Mucosa of rectum (tissue), 2 donors: ENCODE data around the gene IZUMO2.
"Not testable (repeated sequence)": the region's sequence is repeated elsewhere in the genome, so short reads cannot be mapped to it uniquely, and the experiment has no call there.

ENCODE experiments used
- H3K27ac ChIP-seq, 2 donors: one replicate each; pipeline ENCODE4 v1.7.0; 2013; ENCODE audit warnings: inconsistent platforms in 2 of 2, low read depth in 2 of 2, low read length in 2 of 2
- H3K27me3 ChIP-seq, 2 donors: one replicate each; pipeline ENCODE4 v1.7.0; 2013; ENCODE audit warnings: low read length in 2 of 2; ENCODE audit not compliant: control insufficient read depth in 2 of 2, insufficient read depth in 2 of 2
- H3K36me3 ChIP-seq, 2 donors: one replicate each; pipeline ENCODE4 v1.7.0; 2013; ENCODE audit warnings: low read length in 2 of 2; ENCODE audit not compliant: control insufficient read depth in 2 of 2, insufficient read depth in 2 of 2
- H3K4me1 ChIP-seq, 2 donors: one replicate each; pipeline ENCODE4 v1.7.0; 2013; ENCODE audit warnings: low read length in 2 of 2, mild to moderate bottlenecking in 1 of 2; ENCODE audit not compliant: control insufficient read depth in 2 of 2, insufficient read depth in 2 of 2
- H3K4me3 ChIP-seq, 2 donors: one replicate each; pipeline ENCODE4 v1.7.0; 2013; ENCODE audit warnings: low read length in 2 of 2
- H3K9ac ChIP-seq, 2 donors: one replicate each; pipeline ENCODE4 v1.7.0; 2013; ENCODE audit warnings: low read length in 2 of 2, low read depth in 1 of 2, mild to moderate bottlenecking in 1 of 2
- H3K9me3 ChIP-seq, 2 donors: one replicate each; pipeline ENCODE4 v1.7.0; 2013; ENCODE audit warnings: low read length in 2 of 2; ENCODE audit not compliant: control insufficient read depth in 2 of 2
- donor health status: healthy.
- donor health status: Normal muscosa, but diverticular disease.

IZUMO2 gene

DNA sequence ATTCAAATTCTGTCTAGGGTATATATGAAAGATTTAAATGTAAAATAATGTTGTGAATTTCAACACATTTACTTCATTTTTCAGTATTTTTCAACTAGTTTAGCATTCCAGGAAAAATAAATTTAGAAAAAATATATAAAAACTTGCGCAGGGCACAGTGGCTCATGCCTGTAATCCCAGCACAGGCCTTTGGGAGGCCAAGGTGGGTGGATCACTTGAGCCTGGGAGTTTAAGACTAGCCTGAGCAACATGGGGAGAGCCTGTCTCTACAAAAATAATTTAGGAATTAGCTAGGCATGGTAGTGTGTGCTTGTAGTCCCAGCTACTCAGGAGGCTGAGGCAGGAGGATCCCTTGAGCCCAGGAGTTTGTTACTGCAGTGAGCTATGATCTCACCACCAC, 21.2 kb downstream of the IZUMO2 start:
- H3K27me3 ChIP-seq, H3K36me3 ChIP-seq, H3K9ac ChIP-seq, H3K27ac ChIP-seq, H3K4me3 ChIP-seq, H3K9me3 ChIP-seq, H3K4me1 ChIP-seq: not testable (repeated sequence)

DNA sequence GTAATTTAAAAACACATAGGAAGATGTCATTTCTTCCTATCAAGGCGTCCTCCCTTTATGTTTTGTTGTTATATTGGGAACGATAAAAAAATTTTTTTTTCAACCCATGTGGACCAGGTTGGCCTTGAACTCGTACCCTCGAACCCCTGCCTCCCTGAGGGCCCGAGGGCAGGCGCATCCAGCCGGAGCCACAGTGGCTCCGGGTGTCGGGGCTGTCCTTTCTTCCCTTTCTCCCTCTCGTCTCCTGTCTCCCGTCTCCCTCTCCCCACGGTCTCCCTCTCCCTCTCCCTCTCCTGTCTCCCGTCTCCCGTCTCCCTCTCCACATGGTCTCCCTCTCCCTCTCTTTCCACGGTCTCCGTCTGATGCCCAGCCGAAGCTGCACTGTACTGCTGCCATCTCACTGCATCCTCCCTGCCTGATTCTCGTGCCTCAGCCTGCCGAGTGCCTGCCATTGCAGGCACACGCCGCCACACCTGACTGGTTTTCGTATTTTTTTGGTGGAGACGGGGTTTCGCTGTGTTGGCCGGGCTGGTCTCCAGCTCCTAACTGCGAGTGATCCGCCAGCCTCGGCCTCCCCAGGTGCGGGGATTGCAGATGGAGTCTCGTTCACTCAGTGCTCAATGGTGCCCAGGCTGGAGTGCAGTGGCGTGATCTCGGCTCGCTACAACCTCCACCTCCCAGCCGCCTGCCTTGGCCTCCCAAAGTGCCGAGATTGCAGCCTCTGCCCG, 22.8 kb downstream of the IZUMO2 start:
- not testable (repeated sequence) for H3K4me3 ChIP-seq, H3K4me1 ChIP-seq, H3K9ac ChIP-seq, H3K9me3 ChIP-seq, H3K36me3 ChIP-seq, H3K27ac ChIP-seq
- H3K27me3 ChIP-seq: peaks cover 12% of the 10 kb centered on the region in 2 donors

DNA sequence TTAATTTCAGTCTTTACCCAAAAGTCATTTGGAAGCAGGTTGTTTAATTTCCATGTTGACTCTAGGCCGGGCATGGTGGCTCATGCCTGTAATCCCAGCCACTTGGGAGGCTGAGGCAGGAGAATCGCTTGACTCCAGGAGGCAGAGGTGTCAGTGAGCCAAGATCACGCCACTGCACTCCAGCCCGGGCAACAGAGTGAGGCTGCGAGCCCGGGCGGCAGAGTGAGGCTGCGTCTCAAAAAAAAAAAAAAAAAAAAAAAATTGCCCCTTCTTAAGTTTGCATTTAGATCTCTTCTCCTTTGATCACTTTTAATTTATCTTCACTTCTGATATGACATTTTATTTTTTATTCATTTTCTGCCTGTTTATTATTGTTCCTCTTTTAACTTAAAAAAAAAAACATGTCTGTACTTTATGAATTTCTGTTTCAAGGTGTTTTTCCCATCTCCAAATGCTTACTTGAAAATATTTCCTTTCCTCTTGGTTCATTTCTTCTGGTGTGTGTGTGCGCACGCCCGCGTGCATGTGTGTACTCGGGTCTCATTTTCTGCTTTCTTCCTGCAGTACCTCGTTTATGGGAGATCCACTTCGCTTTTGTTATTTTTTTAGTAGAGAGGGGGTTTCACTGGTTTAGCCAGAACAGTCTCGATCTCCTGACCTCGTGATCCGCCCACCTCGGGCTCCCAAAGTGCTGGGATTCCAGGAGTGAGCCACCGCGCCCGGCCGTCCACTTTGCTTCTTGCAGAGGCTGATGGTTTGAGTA, 26.3 kb downstream of the IZUMO2 start:
- not testable (repeated sequence) for H3K27ac ChIP-seq, H3K36me3 ChIP-seq, H3K4me1 ChIP-seq, H3K9ac ChIP-seq, H3K4me3 ChIP-seq, H3K9me3 ChIP-seq
- H3K27me3 ChIP-seq: peaks cover 12 to 14% of the 10 kb centered on the region in 2 donors

DNA sequence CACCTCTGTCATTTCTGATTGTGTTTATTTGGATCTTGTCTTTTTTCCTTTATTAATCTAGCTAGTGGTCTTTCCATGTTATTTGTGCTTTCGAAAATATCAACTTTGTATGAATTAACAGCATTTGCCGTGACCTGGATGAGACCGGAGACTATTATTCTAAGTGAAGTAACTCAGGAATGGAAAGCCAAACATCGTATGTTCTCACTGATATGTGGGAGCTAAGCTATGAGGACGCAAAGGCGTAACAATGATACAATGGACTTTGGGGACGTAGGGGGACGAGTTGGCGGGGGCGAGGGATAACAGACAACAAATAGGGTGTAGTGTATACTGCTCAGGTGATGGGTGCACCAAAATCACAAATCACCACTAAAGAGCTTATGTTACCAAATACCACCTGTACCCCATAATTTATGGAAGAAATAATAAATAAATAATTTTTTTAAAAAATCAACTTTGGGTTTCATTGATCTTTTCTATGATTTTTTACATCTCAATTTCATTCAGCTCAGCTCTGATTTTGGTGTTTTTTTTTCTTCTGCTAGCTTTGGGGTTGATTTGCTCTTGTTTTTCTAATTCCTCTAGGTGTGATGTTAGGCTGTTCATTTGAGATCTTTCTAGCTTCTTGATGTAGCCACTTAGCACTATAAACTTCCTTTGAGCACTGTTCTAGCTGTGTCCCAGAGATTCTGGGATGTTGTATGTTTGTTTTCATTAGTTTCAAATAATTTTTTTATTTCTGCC, 27.1 kb downstream of the IZUMO2 start:
- not testable (repeated sequence) for H3K9ac ChIP-seq, H3K27ac ChIP-seq, H3K36me3 ChIP-seq, H3K4me1 ChIP-seq, H3K4me3 ChIP-seq, H3K9me3 ChIP-seq
- peaks cover 12 to 14% of the 10 kb centered on the region in 2 donors for H3K27me3 ChIP-seq

DNA sequence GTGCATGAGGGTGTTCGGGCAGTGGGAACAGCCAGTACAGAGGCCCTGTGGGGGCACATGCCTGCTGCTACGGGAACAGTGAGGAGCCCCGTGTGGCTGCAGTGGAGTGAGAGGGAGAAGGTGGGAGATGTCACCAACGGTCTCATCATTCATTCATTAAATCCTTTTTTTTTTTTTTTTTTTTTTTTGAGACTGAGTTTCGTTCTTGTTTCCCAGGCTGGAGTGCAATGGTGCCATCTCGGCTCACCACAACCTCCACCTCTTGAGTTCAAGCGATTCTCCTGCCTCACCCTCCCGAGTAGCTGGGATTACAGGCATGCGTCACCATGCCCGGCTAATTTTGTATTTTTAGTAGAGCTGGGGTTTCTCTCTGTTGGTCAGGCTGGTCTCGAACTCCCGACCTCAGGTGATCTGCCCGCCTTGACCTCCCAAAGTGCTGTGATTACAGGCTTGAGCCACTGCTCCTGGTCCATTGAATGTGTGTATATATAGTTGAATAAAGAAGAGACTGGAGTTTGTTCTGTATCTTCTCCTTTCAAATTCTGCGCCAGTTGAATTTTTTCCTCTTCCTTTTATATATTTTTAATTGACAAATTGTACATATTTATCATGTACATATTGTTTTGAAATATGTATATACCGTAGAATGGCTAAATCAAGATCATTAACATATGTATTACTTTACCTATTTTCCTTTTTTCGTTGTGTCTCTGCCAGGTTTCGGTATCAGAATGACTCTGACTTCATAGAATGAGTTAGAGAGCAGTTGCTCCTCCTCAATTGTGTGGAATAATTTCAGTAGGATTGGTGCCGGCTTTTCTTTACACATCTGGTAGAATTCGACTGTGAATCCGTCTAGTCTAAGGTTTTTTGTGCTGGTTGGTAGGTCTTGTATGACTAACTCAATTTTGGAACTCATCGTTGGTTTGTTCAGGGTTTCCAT, 28.0 kb downstream of the IZUMO2 start:
- peaks cover 12 to 14% of the 10 kb centered on the region in 2 donors for H3K27me3 ChIP-seq
- not testable (repeated sequence) for H3K4me3 ChIP-seq, H3K27ac ChIP-seq, H3K9me3 ChIP-seq, H3K4me1 ChIP-seq, H3K36me3 ChIP-seq, H3K9ac ChIP-seq

DNA sequence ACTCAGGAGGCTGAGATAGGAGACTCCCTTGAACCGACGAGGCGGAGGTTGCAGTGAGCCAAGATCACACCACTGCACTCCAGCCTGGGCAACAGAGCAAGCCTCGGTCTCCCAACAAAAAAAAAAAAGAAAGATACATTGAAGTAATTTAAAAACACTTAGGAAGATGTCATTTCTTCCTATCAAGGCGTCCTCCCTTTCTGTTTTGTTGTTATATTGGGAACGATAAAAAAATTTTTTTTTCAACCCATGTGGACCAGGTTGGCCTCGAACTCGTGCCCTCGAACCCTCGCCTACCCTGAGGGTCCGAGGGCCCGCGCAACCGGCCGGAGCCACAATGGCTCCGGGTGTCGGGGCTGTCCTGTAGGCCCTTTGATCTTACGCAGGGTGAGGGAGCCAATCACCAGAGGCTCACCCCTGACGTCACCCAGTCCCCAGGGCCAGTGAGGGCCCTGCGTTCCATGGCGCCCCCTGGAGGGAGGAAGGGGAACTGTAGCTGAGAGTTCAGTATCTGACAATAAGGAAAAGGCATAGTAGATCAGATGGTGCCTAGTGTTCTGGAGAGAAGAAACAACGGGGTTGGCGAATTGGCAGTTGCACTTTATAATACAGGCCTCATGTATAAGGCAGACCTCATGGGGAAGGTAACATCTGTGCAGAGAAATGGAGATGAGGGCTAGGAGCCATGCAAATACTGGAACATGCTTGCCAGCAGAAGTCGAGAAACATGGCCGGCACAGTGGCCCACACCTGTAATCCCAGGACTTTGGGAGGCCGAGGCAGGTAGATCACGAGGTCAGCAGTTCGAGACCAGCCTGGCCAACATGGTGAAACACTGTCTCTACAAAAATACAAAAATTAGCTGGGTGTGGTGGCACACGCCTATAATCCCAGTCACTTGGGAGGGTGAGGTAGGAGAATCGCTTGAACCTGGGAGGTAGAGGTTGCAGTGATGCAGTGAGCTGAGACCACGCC, 29.3 kb downstream of the IZUMO2 start:
- H3K27me3 ChIP-seq: peaks cover 12 to 14% of the 10 kb centered on the region in 2 donors
- H3K36me3 ChIP-seq, H3K4me3 ChIP-seq, H3K4me1 ChIP-seq, H3K9ac ChIP-seq, H3K9me3 ChIP-seq, H3K27ac ChIP-seq: not testable (repeated sequence)

DNA sequence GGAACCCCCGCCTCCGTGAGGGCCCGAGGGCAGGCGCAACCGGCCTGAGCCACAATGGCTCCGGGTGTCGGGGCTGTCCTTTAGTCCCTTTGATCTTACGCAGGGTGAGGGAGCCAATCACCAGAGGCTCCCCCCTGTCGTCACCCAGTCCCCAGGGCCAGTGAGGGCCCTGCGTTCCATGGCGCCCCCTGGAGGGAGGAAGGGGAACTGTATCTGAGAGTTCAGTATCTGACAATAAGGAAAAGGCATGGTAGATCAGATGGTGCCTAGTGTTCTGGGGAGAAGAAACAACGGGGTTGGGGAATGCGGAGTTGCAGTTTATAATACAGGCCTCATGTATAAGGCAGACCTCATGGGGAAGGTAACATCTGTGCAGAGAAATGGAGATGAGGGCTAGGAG, 59.1 kb downstream of the IZUMO2 start:
- not testable (repeated sequence) for H3K9me3 ChIP-seq

DNA sequence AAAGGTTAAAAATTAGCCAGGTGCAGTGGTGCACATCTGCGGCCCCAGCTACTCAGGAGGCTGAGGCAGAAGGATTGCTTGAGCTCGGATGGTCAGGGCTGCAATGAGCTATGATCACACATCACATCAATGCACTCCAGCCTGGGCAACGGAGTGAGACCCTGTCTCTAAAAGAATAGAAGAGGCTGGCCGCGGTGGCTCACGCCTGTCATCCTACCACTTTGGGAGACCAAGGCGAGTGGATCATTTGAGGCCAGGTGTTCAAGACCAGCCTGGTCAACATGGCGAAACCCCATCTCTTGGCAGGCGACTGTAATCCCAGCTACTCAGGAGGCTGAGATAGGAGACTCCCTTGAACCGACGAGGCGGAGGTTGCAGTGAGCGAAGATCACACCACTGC, 59.7 kb downstream of the IZUMO2 start:
- not testable (repeated sequence) for H3K27ac ChIP-seq, H3K9ac ChIP-seq, H3K36me3 ChIP-seq, H3K9me3 ChIP-seq, H3K27me3 ChIP-seq, H3K4me3 ChIP-seq, H3K4me1 ChIP-seq

More for the DNA sequence above, 59.1 kb downstream of the IZUMO2 start:
- H3K36me3 ChIP-seq, H3K4me3 ChIP-seq, H3K9ac ChIP-seq, H3K27ac ChIP-seq, H3K4me1 ChIP-seq, H3K27me3 ChIP-seq: not testable (repeated sequence)
